ENCODE data around the gene CENPP. TPM values are rescaled to one million over a fixed set of nuclear protein-coding genes. Genes with fewer than 3 reads are reported as not detected.

The CENPP gene
- total and polyA plus RNA-seq, 2 donors from 2014 or later: 1.2 to 4.2 TPM

DNA sequence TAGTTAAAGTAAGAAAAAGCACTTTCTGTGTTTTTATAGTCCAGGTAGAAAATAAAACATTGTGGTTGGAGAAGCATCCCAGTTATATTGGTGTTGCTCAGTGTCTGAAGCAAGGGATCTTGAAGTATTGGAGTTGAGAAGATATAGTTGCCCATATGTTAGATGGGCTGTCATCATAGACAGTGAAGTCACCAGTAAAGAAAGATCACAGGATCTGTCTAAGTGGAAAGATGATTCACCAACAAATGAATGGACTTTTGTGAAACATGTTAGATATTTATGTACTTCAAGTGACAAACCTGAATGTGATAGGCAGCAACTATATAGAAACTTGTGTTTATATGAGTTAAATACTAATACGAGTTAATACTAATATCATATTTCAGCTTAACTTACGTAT lies 66.9 kb downstream of the CENPP start:
- peaks cover 0 to 3% (median 0%) of the 10 kb centered on the region in 3 donors for H3K9me3 ChIP-seq (ENCODE audit: control insufficient read depth in 2 of 3, insufficient read depth in 1 of 3, low read length in 3 of 3)
- no peaks in the 10 kb centered on the region for H3K4me1 ChIP-seq (ENCODE audit: control insufficient read depth in 2 of 3, insufficient read depth in 2 of 3, low read depth in 1 of 3, low read length in 3 of 3)
- no peak overlapping the region for H3K4me3 ChIP-seq (ENCODE audit: low read length in 3 of 3)
- H3K9ac ChIP-seq (ENCODE audit: low read length in 3 of 3): no peak overlapping the region
- FAIRE-seq (no peak), DNase-seq (no peak)
- TF ChIP-seq, protein P1, sequence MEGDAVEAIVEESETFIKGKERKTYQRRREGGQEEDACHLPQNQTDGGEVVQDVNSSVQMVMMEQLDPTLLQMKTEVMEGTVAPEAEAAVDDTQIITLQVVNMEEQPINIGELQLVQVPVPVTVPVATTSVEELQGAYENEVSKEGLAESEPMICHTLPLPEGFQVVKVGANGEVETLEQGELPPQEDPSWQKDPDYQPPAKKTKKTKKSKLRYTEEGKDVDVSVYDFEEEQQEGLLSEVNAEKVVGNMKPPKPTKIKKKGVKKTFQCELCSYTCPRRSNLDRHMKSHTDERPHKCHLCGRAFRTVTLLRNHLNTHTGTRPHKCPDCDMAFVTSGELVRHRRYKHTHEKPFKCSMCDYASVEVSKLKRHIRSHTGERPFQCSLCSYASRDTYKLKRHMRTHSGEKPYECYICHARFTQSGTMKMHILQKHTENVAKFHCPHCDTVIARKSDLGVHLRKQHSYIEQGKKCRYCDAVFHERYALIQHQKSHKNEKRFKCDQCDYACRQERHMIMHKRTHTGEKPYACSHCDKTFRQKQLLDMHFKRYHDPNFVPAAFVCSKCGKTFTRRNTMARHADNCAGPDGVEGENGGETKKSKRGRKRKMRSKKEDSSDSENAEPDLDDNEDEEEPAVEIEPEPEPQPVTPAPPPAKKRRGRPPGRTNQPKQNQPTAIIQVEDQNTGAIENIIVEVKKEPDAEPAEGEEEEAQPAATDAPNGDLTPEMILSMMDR (IDR thresholded peaks at IDR 0.05; ENCODE audit: borderline replicate concordance, extremely low read depth, insufficient read depth): no peak
- no peaks in the 10 kb centered on the region for H3K36me3 ChIP-seq (ENCODE audit: control insufficient read depth in 2 of 3, insufficient read depth in 3 of 3, low read length in 3 of 3)
- no peak overlapping the region for H3K27ac ChIP-seq (ENCODE audit: low read depth in 2 of 2, low read length in 2 of 2)
- intact Hi-C loops (cut with DNase I): no loop called here
- no peaks in the 10 kb centered on the region for H3K27me3 ChIP-seq (ENCODE audit: control insufficient read depth, insufficient read depth, low read length)

DNA sequence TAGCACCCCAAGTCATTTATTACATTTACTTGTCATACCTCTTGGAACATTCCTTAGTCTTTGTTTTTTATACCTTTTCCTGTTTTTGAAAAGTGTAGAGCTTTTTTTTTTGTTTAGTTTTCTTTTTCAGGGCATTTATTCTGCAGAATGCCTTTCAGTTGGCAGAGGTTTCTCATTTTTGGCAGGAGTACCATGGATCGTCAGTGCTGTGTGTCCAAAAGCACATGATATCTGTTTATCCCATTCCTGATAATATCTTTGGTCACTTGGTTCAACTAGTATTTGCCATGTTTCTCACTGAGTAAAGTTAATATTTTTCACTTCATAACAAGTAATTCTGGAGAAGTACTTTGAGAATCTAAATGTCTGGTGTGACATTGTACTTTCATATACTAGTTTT lies 67.9 kb downstream of the CENPP start:
- no peaks in the 10 kb centered on the region for H3K4me1 ChIP-seq (ENCODE audit: control insufficient read depth in 2 of 3, insufficient read depth in 2 of 3, low read depth in 1 of 3, low read length in 3 of 3)
- H3K36me3 ChIP-seq (ENCODE audit: control insufficient read depth in 2 of 3, insufficient read depth in 3 of 3, low read length in 3 of 3): no peaks in the 10 kb centered on the region
- no peaks in the 10 kb centered on the region for H3K27me3 ChIP-seq (ENCODE audit: control insufficient read depth, insufficient read depth, low read length)
- peaks cover 0 to 5% (median 0%) of the 10 kb centered on the region in 3 donors for H3K9me3 ChIP-seq (ENCODE audit: control insufficient read depth in 2 of 3, insufficient read depth in 1 of 3, low read length in 3 of 3)
- DNase-seq (no peak), FAIRE-seq (no peak)
- no peak overlapping the region for H3K27ac ChIP-seq (ENCODE audit: low read depth in 2 of 2, low read length in 2 of 2)
- TF ChIP-seq, protein P1 (IDR thresholded peaks at IDR 0.05; ENCODE audit: borderline replicate concordance, extremely low read depth, insufficient read depth): no peak
- H3K9ac ChIP-seq (ENCODE audit: low read length in 3 of 3): no peak overlapping the region
- no peak overlapping the region for H3K4me3 ChIP-seq (ENCODE audit: low read length in 3 of 3)
- intact Hi-C loops (cut with DNase I): no loop called here

DNA sequence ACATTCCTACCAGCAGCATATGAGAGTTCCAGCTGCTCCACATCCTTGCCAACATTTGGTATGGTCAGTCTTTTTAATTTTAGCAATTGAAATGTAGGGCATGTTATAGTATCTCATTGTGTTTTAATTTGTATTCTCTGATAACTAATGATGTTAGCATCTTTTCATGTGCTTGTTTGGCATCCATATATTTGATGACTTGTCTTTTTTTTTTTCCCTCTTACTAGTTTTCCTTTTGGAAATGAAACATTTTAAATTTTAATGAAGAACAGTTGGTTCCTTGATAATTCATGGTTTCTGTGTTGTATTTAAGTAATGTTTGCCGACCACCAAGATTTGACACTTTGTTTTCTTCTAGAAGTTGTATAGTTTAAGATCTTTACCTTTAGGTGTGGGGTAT lies 69.9 kb downstream of the CENPP start:
- Histone ChIP-seq H3K36me3 (ENCODE audit: control insufficient read depth in 2 of 3, insufficient read depth in 3 of 3, low read length in 3 of 3) (no peaks in the 10 kb centered on the region), H3K4me3 (ENCODE audit: low read length in 3 of 3) (no peak overlapping the region), H3K4me1 (ENCODE audit: control insufficient read depth in 2 of 3, insufficient read depth in 2 of 3, low read depth in 1 of 3, low read length in 3 of 3) (no peaks in the 10 kb centered on the region), H3K27me3 (ENCODE audit: control insufficient read depth, insufficient read depth, low read length) (no peaks in the 10 kb centered on the region), H3K9me3 (ENCODE audit: control insufficient read depth in 2 of 3, insufficient read depth in 1 of 3, low read length in 3 of 3) (peaks cover 0 to 5% (median 0%) of the 10 kb centered on the region in 3 donors), H3K9ac (ENCODE audit: low read length in 3 of 3) (no peak overlapping the region), H3K27ac (ENCODE audit: low read depth in 2 of 2, low read length in 2 of 2) (no peak overlapping the region)
- intact Hi-C loops (cut with DNase I): no loop called here
- DNase-seq (no peak), FAIRE-seq (no peak)
- TF ChIP-seq, protein P1 (IDR thresholded peaks at IDR 0.05; ENCODE audit: borderline replicate concordance, extremely low read depth, insufficient read depth): no peak

DNA sequence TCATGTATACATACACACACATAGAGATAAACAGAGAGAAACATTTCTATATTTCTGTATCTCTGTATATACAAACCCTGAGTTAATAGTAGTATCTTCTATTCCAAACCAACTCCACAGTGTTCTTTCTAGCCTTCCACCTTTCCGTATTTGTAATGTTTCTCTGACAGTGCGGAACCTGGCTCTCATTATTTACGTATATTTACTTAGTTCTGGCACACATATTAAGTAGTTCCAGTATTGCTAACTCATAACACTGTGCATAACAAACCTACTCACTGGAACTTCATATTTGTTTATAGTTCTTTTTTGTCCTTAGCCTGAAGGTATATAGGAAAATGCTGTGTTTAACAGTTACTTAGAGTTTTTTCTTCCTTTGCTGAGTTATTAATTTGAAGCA lies 72.1 kb downstream of the CENPP start:
- Histone ChIP-seq H3K9ac (ENCODE audit: low read length in 3 of 3) (no peak overlapping the region), H3K4me3 (ENCODE audit: low read length in 3 of 3) (no peak overlapping the region), H3K27me3 (ENCODE audit: control insufficient read depth, insufficient read depth, low read length) (no peaks in the 10 kb centered on the region), H3K4me1 (ENCODE audit: control insufficient read depth in 2 of 3, insufficient read depth in 2 of 3, low read depth in 1 of 3, low read length in 3 of 3) (no peaks in the 10 kb centered on the region), H3K36me3 (ENCODE audit: control insufficient read depth in 2 of 3, insufficient read depth in 3 of 3, low read length in 3 of 3) (no peaks in the 10 kb centered on the region), H3K9me3 (ENCODE audit: control insufficient read depth in 2 of 3, insufficient read depth in 1 of 3, low read length in 3 of 3) (peaks cover 0 to 5% (median 0%) of the 10 kb centered on the region in 3 donors), H3K27ac (ENCODE audit: low read depth in 2 of 2, low read length in 2 of 2) (no peak overlapping the region)
- no peak for FAIRE-seq
- intact Hi-C loops (cut with DNase I): no loop called here
- no peak for DNase-seq
- TF ChIP-seq, protein P1 (IDR thresholded peaks at IDR 0.05; ENCODE audit: borderline replicate concordance, extremely low read depth, insufficient read depth): no peak

Data from kidney (tissue), 14 donors.